HepG2 (cell line): ENCODE measurements around the gene TAT. TPM values are rescaled to one million over a fixed set of nuclear protein-coding genes. Genes with fewer than 3 reads are reported as not detected.

Experiments
- EP300 ChIP-seq, 3 experiments: sonication (generic) in 1 of 3; formaldehyde crosslinking in 1 of 3; IDR thresholded peaks; 2 replicates each; pipeline versions ENCODE4 v1.5.1 to v1.6.1; 2011 to 2020; ENCODE audit warnings: low read depth in 2 of 3, low read length in 2 of 3, borderline replicate concordance in 1 of 3, improper control_type of control experiment in 1 of 3, mild to moderate bottlenecking in 1 of 3, missing genetic modification reagents in 1 of 3, moderate library complexity in 1 of 3
- HDAC2 ChIP-seq: sonication (generic); formaldehyde crosslinking; IDR thresholded peaks from 2 replicates; pipeline ENCODE4 v1.4.0; 2020; ENCODE audit warnings: missing genetic modification reagents
- ISL2 ChIP-seq: sonication (generic); formaldehyde crosslinking; IDR thresholded peaks from 2 replicates; pipeline ENCODE4 v1.5.0; 2020; ENCODE audit warnings: missing genetic modification reagents
- LCORL ChIP-seq, 2 experiments: fragments of 450-650 bp in 1 of 2; sonication (generic) in 1 of 2; formaldehyde crosslinking in 1 of 2; IDR thresholded peaks; 2 replicates each; pipeline versions ENCODE4 v1.5.0 to v1.6.1; 2017 to 2020; ENCODE audit warnings: antibody characterized with exemption in 1 of 2, missing genetic modification reagents in 1 of 2
- MIER3 ChIP-seq: IDR thresholded peaks from 2 replicates; pipeline ENCODE4 v1.6.1; 2016; ENCODE audit warnings: missing compliant biosample characterization, borderline replicate concordance
- NCOR1 ChIP-seq: fragments of 200-600 bp; sonication (generic); IDR thresholded peaks from 2 replicates; pipeline ENCODE4 v1.7.0; 2017; ENCODE audit warnings: antibody characterized with exemption, low read length, borderline replicate concordance
- ZNF430 ChIP-seq: sonication (generic); formaldehyde crosslinking; IDR thresholded peaks from 2 replicates; pipeline ENCODE4 v1.9.0; 2021; ENCODE audit warnings: mild to moderate bottlenecking, missing genetic modification reagents
- ZNF670 ChIP-seq: sonication (generic); formaldehyde crosslinking; IDR thresholded peaks from 2 replicates; pipeline ENCODE4 v1.8.0; 2022; ENCODE audit warnings: mild to moderate bottlenecking, missing genetic modification reagents, borderline replicate concordance
- ZNF841 ChIP-seq: sonication (generic); formaldehyde crosslinking; IDR thresholded peaks from 2 replicates; pipeline ENCODE4 v1.8.1; 2023; ENCODE audit warnings: missing genetic modification reagents, borderline replicate concordance
- polyA plus RNA-seq, 8 experiments: library from polyadenylated mRNA; depleted of rRNA in 3 of 8; stranded (reverse) in 7 of 8; unstranded in 1 of 8; fragments of >200 nt; fragmentation: Illumina TruSeq in 4 of 8; extraction: Trizol in 4 of 8; gene quantifications; 2 replicates each; pipeline versions ENCODE4 v1.2.1 to v1.2.3, GENCODE V29; 2011 to 2016; ENCODE audit warnings: low read depth in 4 of 8, missing spikeins in 1 of 8, mixed read lengths in 1 of 8; ENCODE audit not compliant: insufficient read depth in 1 of 8
- total RNA-seq, 5 experiments: library from RNA; depleted of rRNA; stranded (reverse); fragments of >200 nt; fragmentation: Illumina TruSeq; extraction: Trizol; gene quantifications; 2 replicates each; pipeline ENCODE4 v1.2.3, GENCODE V29; 2016; ENCODE audit warnings: low read depth in 1 of 5
- TF ChIP-seq, protein P1 (sequence below): IDR thresholded peaks from 2 replicates; pipeline ENCODE4 v1.6.1; 2012; ENCODE audit warnings: low read depth, low read length, improper control_type of control experiment
- TF ChIP-seq, protein P2 (sequence below): sonication (generic); formaldehyde crosslinking; IDR thresholded peaks from 2 replicates; pipeline ENCODE4 v1.5.1; 2020; ENCODE audit warnings: mild to moderate bottlenecking, missing genetic modification reagents, borderline replicate concordance
- TF ChIP-seq, protein P3 (sequence below): sonication (generic); formaldehyde crosslinking; IDR thresholded peaks from 2 replicates; pipeline ENCODE4 v1.8.0; 2022; ENCODE audit warnings: mild to moderate bottlenecking, missing genetic modification reagents; ENCODE audit not compliant: insufficient replicate concordance
- TF ChIP-seq, protein P4 (sequence below): sonication (generic); formaldehyde crosslinking; IDR thresholded peaks from 2 replicates; pipeline ENCODE4 v1.4.0; 2020; ENCODE audit warnings: mild to moderate bottlenecking, missing genetic modification reagents, borderline replicate concordance

TAT gene
- total and polyA plus RNA-seq, 2 of the 13 experiments (the other 11 are each of a cell fraction or from before 2014, with no cell fraction given) = 1.6 to 5.8 TPM

DNA sequence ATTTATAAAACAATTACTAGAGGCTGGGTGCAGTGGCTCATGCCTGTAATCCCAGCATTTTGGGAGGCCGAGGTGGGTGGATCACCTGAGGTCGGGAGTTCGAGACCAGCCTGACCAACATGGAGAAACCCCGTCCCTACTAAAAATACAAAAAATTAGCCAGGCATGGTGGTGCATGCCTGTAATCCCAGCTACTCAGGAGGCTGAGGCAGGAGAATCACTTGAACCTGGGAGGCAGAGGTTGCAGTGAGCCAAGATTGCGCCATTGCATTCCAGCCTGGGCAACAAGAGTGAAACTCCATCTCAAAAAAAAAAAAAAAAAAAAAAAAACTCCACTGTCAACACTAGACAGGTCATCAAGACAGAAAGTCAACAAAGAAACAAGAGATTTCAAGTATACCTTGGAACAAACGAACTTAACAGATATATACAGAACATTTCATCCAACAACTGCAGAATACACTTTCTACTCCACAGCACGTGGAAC, 18.5 kb upstream of the TAT start (continued):
- TF ChIP-seq, protein P1, sequence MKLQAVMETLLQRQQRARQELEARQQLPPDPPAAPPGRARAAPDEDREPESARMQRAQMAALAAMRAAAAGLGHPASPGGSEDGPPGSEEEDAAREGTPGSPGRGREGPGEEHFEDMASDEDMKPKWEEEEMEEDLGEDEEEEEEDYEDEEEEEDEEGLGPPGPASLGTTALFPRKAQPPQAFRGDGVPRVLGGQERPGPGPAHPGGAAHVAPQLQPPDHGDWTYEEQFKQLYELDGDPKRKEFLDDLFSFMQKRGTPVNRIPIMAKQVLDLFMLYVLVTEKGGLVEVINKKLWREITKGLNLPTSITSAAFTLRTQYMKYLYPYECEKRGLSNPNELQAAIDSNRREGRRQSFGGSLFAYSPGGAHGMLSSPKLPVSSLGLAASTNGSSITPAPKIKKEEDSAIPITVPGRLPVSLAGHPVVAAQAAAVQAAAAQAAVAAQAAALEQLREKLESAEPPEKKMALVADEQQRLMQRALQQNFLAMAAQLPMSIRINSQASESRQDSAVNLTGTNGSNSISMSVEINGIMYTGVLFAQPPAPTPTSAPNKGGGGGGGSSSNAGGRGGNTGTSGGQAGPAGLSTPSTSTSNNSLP = peak; percentile 66; the same call in 1 of the 2 replicates
- TF ChIP-seq, protein P2, sequence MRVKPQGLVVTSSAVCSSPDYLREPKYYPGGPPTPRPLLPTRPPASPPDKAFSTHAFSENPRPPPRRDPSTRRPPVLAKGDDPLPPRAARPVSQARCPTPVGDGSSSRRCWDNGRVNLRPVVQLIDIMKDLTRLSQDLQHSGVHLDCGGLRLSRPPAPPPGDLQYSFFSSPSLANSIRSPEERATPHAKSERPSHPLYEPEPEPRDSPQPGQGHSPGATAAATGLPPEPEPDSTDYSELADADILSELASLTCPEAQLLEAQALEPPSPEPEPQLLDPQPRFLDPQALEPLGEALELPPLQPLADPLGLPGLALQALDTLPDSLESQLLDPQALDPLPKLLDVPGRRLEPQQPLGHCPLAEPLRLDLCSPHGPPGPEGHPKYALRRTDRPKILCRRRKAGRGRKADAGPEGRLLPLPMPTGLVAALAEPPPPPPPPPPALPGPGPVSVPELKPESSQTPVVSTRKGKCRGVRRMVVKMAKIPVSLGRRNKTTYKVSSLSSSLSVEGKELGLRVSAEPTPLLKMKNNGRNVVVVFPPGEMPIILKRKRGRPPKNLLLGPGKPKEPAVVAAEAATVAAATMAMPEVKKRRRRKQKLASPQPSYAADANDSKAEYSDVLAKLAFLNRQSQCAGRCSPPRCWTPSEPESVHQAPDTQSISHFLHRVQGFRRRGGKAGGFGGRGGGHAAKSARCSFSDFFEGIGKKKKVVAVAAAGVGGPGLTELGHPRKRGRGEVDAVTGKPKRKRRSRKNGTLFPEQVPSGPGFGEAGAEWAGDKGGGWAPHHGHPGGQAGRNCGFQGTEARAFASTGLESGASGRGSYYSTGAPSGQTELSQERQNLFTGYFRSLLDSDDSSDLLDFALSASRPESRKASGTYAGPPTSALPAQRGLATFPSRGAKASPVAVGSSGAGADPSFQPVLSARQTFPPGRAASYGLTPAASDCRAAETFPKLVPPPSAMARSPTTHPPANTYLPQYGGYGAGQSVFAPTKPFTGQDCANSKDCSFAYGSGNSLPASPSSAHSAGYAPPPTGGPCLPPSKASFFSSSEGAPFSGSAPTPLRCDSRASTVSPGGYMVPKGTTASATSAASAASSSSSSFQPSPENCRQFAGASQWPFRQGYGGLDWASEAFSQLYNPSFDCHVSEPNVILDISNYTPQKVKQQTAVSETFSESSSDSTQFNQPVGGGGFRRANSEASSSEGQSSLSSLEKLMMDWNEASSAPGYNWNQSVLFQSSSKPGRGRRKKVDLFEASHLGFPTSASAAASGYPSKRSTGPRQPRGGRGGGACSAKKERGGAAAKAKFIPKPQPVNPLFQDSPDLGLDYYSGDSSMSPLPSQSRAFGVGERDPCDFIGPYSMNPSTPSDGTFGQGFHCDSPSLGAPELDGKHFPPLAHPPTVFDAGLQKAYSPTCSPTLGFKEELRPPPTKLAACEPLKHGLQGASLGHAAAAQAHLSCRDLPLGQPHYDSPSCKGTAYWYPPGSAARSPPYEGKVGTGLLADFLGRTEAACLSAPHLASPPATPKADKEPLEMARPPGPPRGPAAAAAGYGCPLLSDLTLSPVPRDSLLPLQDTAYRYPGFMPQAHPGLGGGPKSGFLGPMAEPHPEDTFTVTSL (CRISPR knock-in tag) = peak; percentile 95; the same call in 1 of the 2 replicates
- TF ChIP-seq HDAC2 (CRISPR knock-in tag) (peak; percentile 63; the same call in 1 of the 2 replicates), MIER3 (CRISPR knock-in tag) (peak; percentile 30; the same call in 1 of the 2 replicates), NCOR1 (peak; percentile 33; the same call in 1 of the 2 replicates), LCORL (IDR thresholded peaks at IDR 0.05) (peak; percentile 80), LCORL (CRISPR knock-in tag; IDR thresholded peaks at IDR 0.05) (peak; percentile 67; the same call in 1 of the 2 replicates), ISL2 (CRISPR knock-in tag) (peak; percentile 79), EP300 (IDR thresholded peaks at IDR 0.05; ENCODE audit: low read depth in 2 of 2, low read length in 2 of 2) (peak in 1 of 2 experiments; percentile 65; a peak in 2 of 4 replicates), EP300 (CRISPR knock-in tag; IDR thresholded peaks at IDR 0.05; ENCODE audit: borderline replicate concordance) (peak; percentile 44; the same call in 1 of the 2 replicates), ZNF430 (peak; percentile 70; the same call in 1 of the 2 replicates), ZNF670 (CRISPR knock-in tag) (0 out of 2 replicates have a peak, but pooled peaks have one; percentile 44), ZNF841 (CRISPR knock-in tag) (0 out of 2 replicates have a peak, but pooled peaks have one; percentile 59)
- TF ChIP-seq, protein P3, sequence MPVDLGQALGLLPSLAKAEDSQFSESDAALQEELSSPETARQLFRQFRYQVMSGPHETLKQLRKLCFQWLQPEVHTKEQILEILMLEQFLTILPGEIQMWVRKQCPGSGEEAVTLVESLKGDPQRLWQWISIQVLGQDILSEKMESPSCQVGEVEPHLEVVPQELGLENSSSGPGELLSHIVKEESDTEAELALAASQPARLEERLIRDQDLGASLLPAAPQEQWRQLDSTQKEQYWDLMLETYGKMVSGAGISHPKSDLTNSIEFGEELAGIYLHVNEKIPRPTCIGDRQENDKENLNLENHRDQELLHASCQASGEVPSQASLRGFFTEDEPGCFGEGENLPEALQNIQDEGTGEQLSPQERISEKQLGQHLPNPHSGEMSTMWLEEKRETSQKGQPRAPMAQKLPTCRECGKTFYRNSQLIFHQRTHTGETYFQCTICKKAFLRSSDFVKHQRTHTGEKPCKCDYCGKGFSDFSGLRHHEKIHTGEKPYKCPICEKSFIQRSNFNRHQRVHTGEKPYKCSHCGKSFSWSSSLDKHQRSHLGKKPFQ (CRISPR knock-in tag) = peak; percentile 34
- TF ChIP-seq, protein P4, sequence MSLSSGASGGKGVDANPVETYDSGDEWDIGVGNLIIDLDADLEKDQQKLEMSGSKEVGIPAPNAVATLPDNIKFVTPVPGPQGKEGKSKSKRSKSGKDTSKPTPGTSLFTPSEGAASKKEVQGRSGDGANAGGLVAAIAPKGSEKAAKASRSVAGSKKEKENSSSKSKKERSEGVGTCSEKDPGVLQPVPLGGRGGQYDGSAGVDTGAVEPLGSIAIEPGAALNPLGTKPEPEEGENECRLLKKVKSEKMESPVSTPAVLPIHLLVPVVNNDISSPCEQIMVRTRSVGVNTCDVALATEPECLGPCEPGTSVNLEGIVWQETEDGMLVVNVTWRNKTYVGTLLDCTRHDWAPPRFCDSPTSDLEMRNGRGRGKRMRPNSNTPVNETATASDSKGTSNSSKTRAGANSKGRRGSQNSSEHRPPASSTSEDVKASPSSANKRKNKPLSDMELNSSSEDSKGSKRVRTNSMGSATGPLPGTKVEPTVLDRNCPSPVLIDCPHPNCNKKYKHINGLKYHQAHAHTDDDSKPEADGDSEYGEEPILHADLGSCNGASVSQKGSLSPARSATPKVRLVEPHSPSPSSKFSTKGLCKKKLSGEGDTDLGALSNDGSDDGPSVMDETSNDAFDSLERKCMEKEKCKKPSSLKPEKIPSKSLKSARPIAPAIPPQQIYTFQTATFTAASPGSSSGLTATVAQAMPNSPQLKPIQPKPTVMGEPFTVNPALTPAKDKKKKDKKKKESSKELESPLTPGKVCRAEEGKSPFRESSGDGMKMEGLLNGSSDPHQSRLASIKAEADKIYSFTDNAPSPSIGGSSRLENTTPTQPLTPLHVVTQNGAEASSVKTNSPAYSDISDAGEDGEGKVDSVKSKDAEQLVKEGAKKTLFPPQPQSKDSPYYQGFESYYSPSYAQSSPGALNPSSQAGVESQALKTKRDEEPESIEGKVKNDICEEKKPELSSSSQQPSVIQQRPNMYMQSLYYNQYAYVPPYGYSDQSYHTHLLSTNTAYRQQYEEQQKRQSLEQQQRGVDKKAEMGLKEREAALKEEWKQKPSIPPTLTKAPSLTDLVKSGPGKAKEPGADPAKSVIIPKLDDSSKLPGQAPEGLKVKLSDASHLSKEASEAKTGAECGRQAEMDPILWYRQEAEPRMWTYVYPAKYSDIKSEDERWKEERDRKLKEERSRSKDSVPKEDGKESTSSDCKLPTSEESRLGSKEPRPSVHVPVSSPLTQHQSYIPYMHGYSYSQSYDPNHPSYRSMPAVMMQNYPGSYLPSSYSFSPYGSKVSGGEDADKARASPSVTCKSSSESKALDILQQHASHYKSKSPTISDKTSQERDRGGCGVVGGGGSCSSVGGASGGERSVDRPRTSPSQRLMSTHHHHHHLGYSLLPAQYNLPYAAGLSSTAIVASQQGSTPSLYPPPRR (CRISPR knock-in tag) = peak; percentile 75
